HCT116 (cell line): ENCODE results near the gene PPFIBP1. TPM values are rescaled to one million over a fixed set of nuclear protein-coding genes. Genes with fewer than 3 reads are reported as not detected.
"Not testable (repeated sequence)": the region's sequence is repeated elsewhere in the genome, so short reads cannot be mapped to it uniquely, and the experiment has no call there.

Experiments used
- ATAC-seq: fragments of 200-7000 bp; cut with Tn5 transposase; 2 replicates; pipeline ENCODE4 v1.9.1; 2020; ENCODE audit warnings: mild to moderate bottlenecking, moderate library complexity
- BruUV-seq: library from RNA; stranded (reverse); fragments of 400-500 nt; replicated peaks from 2 replicates; lab custom pipeline; 2021; lab: Mats Ljungman, UMichigan
- CTCF ChIA-PET: fragments of 300-600 bp; sonication (Branson Sonifier 250); formaldehyde crosslinking; loops from one replicate; lab custom pipeline; 2021; ENCODE audit warnings: antibody characterized with exemption; lab: Charles Lee
- POLR2A ChIA-PET: fragments of 300-600, 350-600 bp; sonication (Branson Sonifier 250); formaldehyde crosslinking; loops from one replicate; lab custom pipeline; 2021; ENCODE audit warnings: antibody characterized with exemption; lab: Charles Lee
- RAD21 ChIA-PET, 2 experiments: fragments of 300-600 bp; sonication (Branson Sonifier 250); formaldehyde crosslinking; loops; one replicate each; lab custom pipeline; 2023; ENCODE audit warnings: low total read pairs in 2 of 2; ENCODE audit not compliant: uncharacterized antibody in 2 of 2, unreplicated experiment in 2 of 2, low non-redundant PET in 1 of 2; lab: Charles Lee
- DNase-seq: peaks from one replicate; pipeline ENCODE4 v3.0.0-alpha.2; 2010; ENCODE audit warnings: low read depth, low spot score
- H2AFZ ChIP-seq: fragments of 200-600 bp; shearing (Covaris generic), sonication (generic); 2 replicates; pipeline ENCODE4 v1.6.1; 2017; ENCODE audit warnings: low read depth, mixed run types, mixed read lengths, antibody characterized with exemption, low read length; ENCODE audit not compliant: poor library complexity, severe bottlenecking
- H3K27ac ChIP-seq: 2 replicates; pipeline ENCODE4 v1.5.1; 2012; ENCODE audit warnings: low read depth, low read length
- H3K27me3 ChIP-seq: fragments of 200-600 bp; sonication (generic); 2 replicates; pipeline ENCODE4 v1.6.1; 2016; ENCODE audit warnings: mixed run types, low read length, mixed read lengths; ENCODE audit not compliant: insufficient read depth
- H3K36me3 ChIP-seq, 2 experiments: fragments of 200-500 bp in 1 of 2; fragments of 200-600 bp in 1 of 2; sonication (Bioruptor generic) in 1 of 2; sonication (generic) in 1 of 2; 2 replicates each; pipeline versions ENCODE4 v1.5.1 to v1.6.1; 2014 to 2016; ENCODE audit warnings: low read length in 2 of 2, inconsistent platforms in 1 of 2, mixed read lengths in 1 of 2, mixed run types in 1 of 2; ENCODE audit not compliant: insufficient read depth in 2 of 2, control insufficient read depth in 1 of 2
- H3K4me1 ChIP-seq, 2 experiments: fragments of 200-600 bp in 1 of 2; sonication (generic) in 1 of 2; 2 replicates each; pipeline versions ENCODE4 v1.5.1 to v1.6.1; 2012 to 2017; ENCODE audit warnings: low read length in 2 of 2, inconsistent platforms in 1 of 2, mild to moderate bottlenecking in 1 of 2, mixed read lengths in 1 of 2, mixed run types in 1 of 2, moderate library complexity in 1 of 2; ENCODE audit not compliant: insufficient read depth in 2 of 2, control insufficient read depth in 1 of 2
- H3K4me2 ChIP-seq: fragments of 200-600 bp; sonication (generic); 2 replicates; pipeline ENCODE4 v1.6.1; 2017; ENCODE audit warnings: mixed run types, low read length, mixed read lengths
- H3K4me3 ChIP-seq, 2 experiments: fragments of 200-600 bp in 1 of 2; sonication (generic) in 1 of 2; replicated peaks in 1 of 2; 2 replicates each; pipeline ENCODE4 v1.5.1; 2011 to 2016; ENCODE audit warnings: low read length in 2 of 2, control low read depth in 1 of 2, low read depth in 1 of 2, mild to moderate bottlenecking in 1 of 2, mixed read lengths in 1 of 2, mixed run types in 1 of 2
- H3K79me2 ChIP-seq: fragments of 200-600 bp; sonication (generic); 2 replicates; pipeline ENCODE4 v1.6.1; 2017; ENCODE audit warnings: mild to moderate bottlenecking, mixed run types, low read length, moderate library complexity, mixed read lengths; ENCODE audit not compliant: insufficient read depth
- H3K9ac ChIP-seq: fragments of 200-600 bp; sonication (generic); 2 replicates; pipeline ENCODE4 v1.6.1; 2016; ENCODE audit warnings: low read length, mixed read lengths
- H3K9me2 ChIP-seq: fragments of 200-600 bp; sonication (generic), shearing (Covaris generic); 2 replicates; pipeline ENCODE4 v1.6.1; 2017; ENCODE audit warnings: mixed run types, mild to moderate bottlenecking, moderate library complexity; ENCODE audit not compliant: insufficient read depth
- H3K9me3 ChIP-seq, 2 experiments: fragments of 200-500 bp in 1 of 2; fragments of 200-600 bp in 1 of 2; sonication (Bioruptor generic) in 1 of 2; sonication (generic) in 1 of 2; 2 replicates each; pipeline ENCODE4 v1.6.1; 2014 to 2017; ENCODE audit warnings: low read length in 2 of 2, mixed read lengths in 2 of 2, inconsistent platforms in 1 of 2, low read depth in 1 of 2, mild to moderate bottlenecking in 1 of 2, mixed run types in 1 of 2, moderate library complexity in 1 of 2; ENCODE audit not compliant: control insufficient read depth in 1 of 2, insufficient read depth in 1 of 2
- H4K20me1 ChIP-seq: fragments of 200-600 bp; sonication (generic), shearing (Covaris generic); 2 replicates; pipeline ENCODE4 v1.6.1; 2017; ENCODE audit warnings: mixed run types, mild to moderate bottlenecking, moderate library complexity; ENCODE audit not compliant: insufficient read depth
- ELF1 ChIP-seq: IDR thresholded peaks from 2 replicates; pipeline ENCODE4 v1.6.1; 2012; ENCODE audit warnings: low read depth, borderline replicate concordance
- FOSL1 ChIP-seq: IDR thresholded peaks from 2 replicates; pipeline ENCODE4 v1.6.1; 2012; ENCODE audit warnings: low read depth
- ZFX ChIP-seq: fragments of 450-650 bp; IDR thresholded peaks from 2 replicates; pipeline ENCODE4 v1.6.1; 2017
- intact Hi-C: fragments of 100-400 bp; cut with micrococcal nuclease; formaldehyde crosslinking; loops from 2 replicates; pipeline ENCODE4 v1.10.0; 2022
- total RNA-seq: library from RNA; stranded (reverse); gene quantifications from one replicate; pipeline ENCODE4 v1.2.1, GENCODE V29; 2021; ENCODE audit not compliant: unreplicated experiment
- TF ChIP-seq, protein P1 (sequence below): IDR thresholded peaks from 2 replicates; pipeline ENCODE4 v1.6.1; 2011; ENCODE audit warnings: mild to moderate bottlenecking, low read length, moderate library complexity; ENCODE audit not compliant: insufficient replicate concordance; ENCODE audit errors: extremely low read depth
- TF ChIP-seq, protein P2 (sequence below): IDR thresholded peaks from 2 replicates; pipeline ENCODE4 v1.6.1; 2012

Gene PPFIBP1
- total RNA-seq, 1 experiment from 2014 or later: 102 TPM

DNA sequence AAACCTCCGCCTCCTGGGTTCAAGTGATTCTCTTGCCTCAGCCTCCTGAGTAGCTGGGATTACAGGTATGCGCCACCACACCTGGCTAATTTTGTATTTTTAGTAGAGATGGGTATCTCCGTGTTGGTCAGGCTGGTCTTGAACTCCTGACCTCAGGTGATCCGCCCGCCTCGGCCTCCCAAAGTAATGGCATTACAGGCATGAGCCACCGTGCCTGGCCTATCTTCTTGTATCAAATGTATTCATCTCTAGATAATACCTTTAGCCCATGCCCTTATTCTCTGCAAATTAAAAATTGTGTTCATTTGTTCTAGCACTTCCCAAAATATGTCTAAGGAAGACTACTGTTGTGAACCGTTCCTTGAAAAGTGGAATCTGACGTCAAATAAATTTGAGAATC is 210.3 kb downstream of the PPFIBP1 start:
- DNase-seq, H3K4me1 ChIP-seq, H2AFZ ChIP-seq, BruUV-seq, H3K79me2 ChIP-seq, H3K4me2 ChIP-seq, H3K9me2 ChIP-seq, ATAC-seq, H3K27me3 ChIP-seq, intact Hi-C loops, POLR2A ChIA-PET, H3K9me3 ChIP-seq, H4K20me1 ChIP-seq, H3K4me3 ChIP-seq, H3K27ac ChIP-seq, H3K9ac ChIP-seq: not testable (repeated sequence)
- RAD21 ChIA-PET: interaction anchor here in 1 of 2 experiments (1.5 kb wide), 1 partner anchor 87 kb away, joined by 4 read pairs; no protein-coding TSS in a partner anchor
- peaks cover 20 to 29% of the 10 kb centered on the region in 2 experiments; a peak in 3 of 4 replicates for H3K36me3 ChIP-seq
- CTCF ChIA-PET: interaction anchor here (1.0 to 2.2 kb wide), 3 partner anchors 106 to 207 kb away, joined by 3 to 20 read pairs (median 6); no protein-coding TSS in a partner anchor

DNA sequence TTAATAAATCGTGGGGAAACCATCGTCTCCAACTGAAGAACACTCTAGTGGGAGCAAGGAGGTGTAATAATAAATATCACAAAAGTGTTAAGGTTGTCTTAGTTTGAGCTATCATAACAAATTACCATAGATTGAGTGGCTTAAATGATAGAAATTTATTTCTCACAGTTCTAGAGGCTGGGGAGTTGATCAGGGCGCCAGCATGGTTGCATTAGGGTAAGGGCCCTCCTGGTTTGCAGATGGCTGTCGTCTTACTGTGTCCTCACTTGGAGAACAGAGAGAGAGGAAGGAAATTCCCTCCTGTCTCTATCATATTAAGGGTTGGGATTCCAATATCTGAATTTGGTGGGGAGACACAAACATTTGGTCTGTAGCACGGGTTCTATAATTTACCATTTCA is 219.6 kb downstream of the PPFIBP1 start:
- Histone ChIP-seq H3K9me2 (no peaks in the 10 kb centered on the region), H3K4me2 (no peak overlapping the region), H3K9ac (no peak overlapping the region), H4K20me1 (no peaks in the 10 kb centered on the region), H3K27me3 (no peaks in the 10 kb centered on the region), H3K9me3 (no peaks in the 10 kb centered on the region), H3K27ac (no peak overlapping the region), H3K79me2 (peaks cover 22% of the 10 kb centered on the region; the same call in 1 of the 2 replicates), H3K36me3 (0 out of 4 replicates have a peak, but pooled peaks cover 6 to 23% of the 10 kb centered on the region in 2 experiments), H2AFZ (no peak overlapping the region), H3K4me1 (peaks cover 17 to 20% of the 10 kb centered on the region in 2 experiments; a peak in 3 of 4 replicates), H3K4me3 (no peak overlapping the region)
- intact Hi-C loops: no loop called here
- ATAC-seq: no peak
- ChIA-PET CTCF (no interaction called here), POLR2A (no interaction called here), RAD21 (no interaction called here)
- BruUV-seq: no TSS peak
- DNase-seq: no peak
- TF ChIP-seq ELF1 (no peak), FOSL1 (no peak), ZFX (no peak)
- TF ChIP-seq, protein P1, sequence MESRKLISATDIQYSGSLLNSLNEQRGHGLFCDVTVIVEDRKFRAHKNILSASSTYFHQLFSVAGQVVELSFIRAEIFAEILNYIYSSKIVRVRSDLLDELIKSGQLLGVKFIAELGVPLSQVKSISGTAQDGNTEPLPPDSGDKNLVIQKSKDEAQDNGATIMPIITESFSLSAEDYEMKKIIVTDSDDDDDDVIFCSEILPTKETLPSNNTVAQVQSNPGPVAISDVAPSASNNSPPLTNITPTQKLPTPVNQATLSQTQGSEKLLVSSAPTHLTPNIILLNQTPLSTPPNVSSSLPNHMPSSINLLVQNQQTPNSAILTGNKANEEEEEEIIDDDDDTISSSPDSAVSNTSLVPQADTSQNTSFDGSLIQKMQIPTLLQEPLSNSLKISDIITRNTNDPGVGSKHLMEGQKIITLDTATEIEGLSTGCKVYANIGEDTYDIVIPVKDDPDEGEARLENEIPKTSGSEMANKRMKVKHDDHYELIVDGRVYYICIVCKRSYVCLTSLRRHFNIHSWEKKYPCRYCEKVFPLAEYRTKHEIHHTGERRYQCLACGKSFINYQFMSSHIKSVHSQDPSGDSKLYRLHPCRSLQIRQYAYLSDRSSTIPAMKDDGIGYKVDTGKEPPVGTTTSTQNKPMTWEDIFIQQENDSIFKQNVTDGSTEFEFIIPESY: no peak
- TF ChIP-seq, protein P2, sequence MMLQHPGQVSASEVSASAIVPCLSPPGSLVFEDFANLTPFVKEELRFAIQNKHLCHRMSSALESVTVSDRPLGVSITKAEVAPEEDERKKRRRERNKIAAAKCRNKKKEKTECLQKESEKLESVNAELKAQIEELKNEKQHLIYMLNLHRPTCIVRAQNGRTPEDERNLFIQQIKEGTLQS: no peak

Other genes starting within 250 kb of the PPFIBP1 start
- gene BMAL2, start 191.4 kb upstream of the PPFIBP1 start, total RNA-seq: 21.5 TPM
- gene SMCO2, start 77.5 kb upstream of the PPFIBP1 start, total RNA-seq: not detected
- 0.86 TPM for gene REP15, start 172.2 kb downstream of the PPFIBP1 start, total RNA-seq
- gene MRPS35, start 186.6 kb downstream of the PPFIBP1 start, total RNA-seq: 55.4 TPM